ENCODE measurements around the gene CLSTN3. TPM values are rescaled to one million over a fixed set of nuclear protein-coding genes. Genes with fewer than 3 reads are reported as not detected.

Gene CLSTN3
- total and polyA plus RNA-seq, 9 of the 15 experiments (the other 6 are each of a cell fraction or from before 2014, with no cell fraction given), result 0.08 to 23.2 (median 11.0) TPM

DNA sequence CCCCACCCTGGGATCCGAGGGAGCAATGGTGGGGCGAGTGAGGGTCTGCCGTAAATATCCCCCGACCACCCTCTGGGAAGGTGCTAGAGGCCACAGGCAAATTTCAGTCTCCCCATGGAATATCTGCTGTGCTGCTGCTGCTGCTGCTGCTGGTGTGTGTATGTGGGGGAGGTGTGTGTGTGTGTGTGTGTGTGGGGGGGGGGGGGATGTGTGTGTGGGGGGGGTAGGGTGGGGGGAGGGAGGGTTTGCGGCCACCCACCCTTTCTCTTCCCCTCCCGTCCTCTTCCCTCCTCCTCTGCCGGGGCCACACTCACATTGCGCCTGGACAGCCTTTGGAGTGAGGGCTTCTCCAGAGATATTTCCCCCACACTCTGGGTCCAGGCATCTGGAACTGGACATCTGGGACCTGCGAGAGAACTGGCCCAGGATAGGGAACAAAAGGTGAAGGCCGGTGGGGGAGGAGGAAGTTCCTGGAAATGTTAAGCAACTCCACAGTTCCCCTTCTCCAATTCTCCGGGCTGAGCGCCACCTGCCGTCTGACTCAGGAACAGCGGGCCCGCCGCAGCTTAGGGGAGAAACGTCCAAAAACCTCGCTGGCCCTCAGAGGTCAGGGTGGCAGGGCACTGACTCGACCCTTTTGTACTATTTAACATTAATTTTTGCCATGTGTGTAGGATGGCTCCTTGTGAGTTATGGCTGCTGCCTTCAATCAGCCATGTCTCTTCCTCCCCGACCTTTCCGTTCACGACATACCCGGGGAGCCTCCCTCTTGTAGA is 21.2 kb upstream of the CLSTN3 start, which contains the start of gene C1RL (continued):
- TF ChIP-seq, protein P1, sequence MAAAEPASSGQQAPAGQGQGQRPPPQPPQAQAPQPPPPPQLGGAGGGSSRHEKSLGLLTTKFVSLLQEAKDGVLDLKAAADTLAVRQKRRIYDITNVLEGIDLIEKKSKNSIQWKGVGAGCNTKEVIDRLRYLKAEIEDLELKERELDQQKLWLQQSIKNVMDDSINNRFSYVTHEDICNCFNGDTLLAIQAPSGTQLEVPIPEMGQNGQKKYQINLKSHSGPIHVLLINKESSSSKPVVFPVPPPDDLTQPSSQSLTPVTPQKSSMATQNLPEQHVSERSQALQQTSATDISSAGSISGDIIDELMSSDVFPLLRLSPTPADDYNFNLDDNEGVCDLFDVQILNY (CRISPR knock-in tag; IDR thresholded peaks at IDR 0.05), result no peak
- TF ChIP-seq NFRKB (IDR thresholded peaks at IDR 0.05; ENCODE audit: low read depth) (peak; percentile 28; the same call in 1 of the 2 replicates), ZBTB1 (CRISPR knock-in tag; IDR thresholded peaks at IDR 0.05; ENCODE audit: borderline replicate concordance, low read depth) (no peak), ETV6 (IDR thresholded peaks at IDR 0.05; ENCODE audit: borderline replicate concordance in 1 of 2, low read depth in 2 of 2, low read length in 1 of 2) (peak in 1 of 2 experiments; percentile 59; a peak in 1 of 4 replicates), ETV6 (CRISPR knock-in tag; IDR thresholded peaks at IDR 0.05; ENCODE audit: borderline replicate concordance) (no peak), PHF21A (IDR thresholded peaks at IDR 0.05; ENCODE audit: borderline replicate concordance, low read depth) (peak; percentile 16; the same call in 1 of the 2 replicates), ARID1B (IDR thresholded peaks at IDR 0.05) (peak; percentile 59), KLF16 (IDR thresholded peaks at IDR 0.05) (peak; percentile 26; the same call in 1 of the 2 replicates), PHB2 (IDR thresholded peaks at IDR 0.05; ENCODE audit: low read depth) (no peak), EHMT2 (IDR thresholded peaks at IDR 0.05) (no peak), ZFP36 (IDR thresholded peaks at IDR 0.05; ENCODE audit: low read depth, low read length, partially characterized antibody) (no peak), RB1 (IDR thresholded peaks at IDR 0.05; ENCODE audit: low read depth) (peak; percentile 35; the same call in 1 of the 2 replicates), PRMT5 (CRISPR knock-in tag; IDR thresholded peaks at IDR 0.05) (no peak), ETV5 (CRISPR knock-in tag; IDR thresholded peaks at IDR 0.05; ENCODE audit: low read depth) (no peak), SIN3B (IDR thresholded peaks at IDR 0.05; ENCODE audit: low read depth) (no peak), TBP (optimal IDR thresholded peaks at IDR 0.05; ENCODE audit: low read depth, low read length) (no peak), SMARCB1 (IDR thresholded peaks at IDR 0.05; ENCODE audit: insufficient read length, low read depth) (no peak), ZNF174 (CRISPR knock-in tag; IDR thresholded peaks at IDR 0.05) (no peak), ZNF436 (CRISPR knock-in tag; IDR thresholded peaks at IDR 0.05) (no peak), CREB1 (IDR thresholded peaks at IDR 0.05) (no peak), CREB1 (CRISPR knock-in tag; IDR thresholded peaks at IDR 0.05) (no peak)
- TF ChIP-seq, protein P2, sequence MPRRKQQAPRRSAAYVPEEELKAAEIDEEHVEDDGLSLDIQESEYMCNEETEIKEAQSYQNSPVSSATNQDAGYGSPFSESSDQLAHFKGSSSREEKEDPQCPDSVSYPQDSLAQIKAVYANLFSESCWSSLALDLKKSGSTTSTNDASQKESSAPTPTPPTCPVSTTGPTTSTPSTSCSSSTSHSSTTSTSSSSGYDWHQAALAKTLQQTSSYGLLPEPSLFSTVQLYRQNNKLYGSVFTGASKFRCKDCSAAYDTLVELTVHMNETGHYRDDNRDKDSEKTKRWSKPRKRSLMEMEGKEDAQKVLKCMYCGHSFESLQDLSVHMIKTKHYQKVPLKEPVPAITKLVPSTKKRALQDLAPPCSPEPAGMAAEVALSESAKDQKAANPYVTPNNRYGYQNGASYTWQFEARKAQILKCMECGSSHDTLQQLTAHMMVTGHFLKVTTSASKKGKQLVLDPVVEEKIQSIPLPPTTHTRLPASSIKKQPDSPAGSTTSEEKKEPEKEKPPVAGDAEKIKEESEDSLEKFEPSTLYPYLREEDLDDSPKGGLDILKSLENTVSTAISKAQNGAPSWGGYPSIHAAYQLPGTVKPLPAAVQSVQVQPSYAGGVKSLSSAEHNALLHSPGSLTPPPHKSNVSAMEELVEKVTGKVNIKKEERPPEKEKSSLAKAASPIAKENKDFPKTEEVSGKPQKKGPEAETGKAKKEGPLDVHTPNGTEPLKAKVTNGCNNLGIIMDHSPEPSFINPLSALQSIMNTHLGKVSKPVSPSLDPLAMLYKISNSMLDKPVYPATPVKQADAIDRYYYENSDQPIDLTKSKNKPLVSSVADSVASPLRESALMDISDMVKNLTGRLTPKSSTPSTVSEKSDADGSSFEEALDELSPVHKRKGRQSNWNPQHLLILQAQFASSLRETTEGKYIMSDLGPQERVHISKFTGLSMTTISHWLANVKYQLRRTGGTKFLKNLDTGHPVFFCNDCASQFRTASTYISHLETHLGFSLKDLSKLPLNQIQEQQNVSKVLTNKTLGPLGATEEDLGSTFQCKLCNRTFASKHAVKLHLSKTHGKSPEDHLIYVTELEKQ (CRISPR knock-in tag; IDR thresholded peaks at IDR 0.05), result no peak
- TF ChIP-seq, protein P3, sequence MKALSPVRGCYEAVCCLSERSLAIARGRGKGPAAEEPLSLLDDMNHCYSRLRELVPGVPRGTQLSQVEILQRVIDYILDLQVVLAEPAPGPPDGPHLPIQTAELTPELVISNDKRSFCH (CRISPR knock-in tag; IDR thresholded peaks at IDR 0.05), result no peak
- TF ChIP-seq, protein P3 (tag; IDR thresholded peaks at IDR 0.05), result no peak
- TF ChIP-seq, protein P4, sequence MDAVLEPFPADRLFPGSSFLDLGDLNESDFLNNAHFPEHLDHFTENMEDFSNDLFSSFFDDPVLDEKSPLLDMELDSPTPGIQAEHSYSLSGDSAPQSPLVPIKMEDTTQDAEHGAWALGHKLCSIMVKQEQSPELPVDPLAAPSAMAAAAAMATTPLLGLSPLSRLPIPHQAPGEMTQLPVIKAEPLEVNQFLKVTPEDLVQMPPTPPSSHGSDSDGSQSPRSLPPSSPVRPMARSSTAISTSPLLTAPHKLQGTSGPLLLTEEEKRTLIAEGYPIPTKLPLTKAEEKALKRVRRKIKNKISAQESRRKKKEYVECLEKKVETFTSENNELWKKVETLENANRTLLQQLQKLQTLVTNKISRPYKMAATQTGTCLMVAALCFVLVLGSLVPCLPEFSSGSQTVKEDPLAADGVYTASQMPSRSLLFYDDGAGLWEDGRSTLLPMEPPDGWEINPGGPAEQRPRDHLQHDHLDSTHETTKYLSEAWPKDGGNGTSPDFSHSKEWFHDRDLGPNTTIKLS (IDR thresholded peaks at IDR 0.05; ENCODE audit: borderline replicate concordance, low read depth), result no peak

Data from K562 (cell line).